Activated T-helper 1 cell treated with Interleukin-2 at 50 U/mL for 16 hours (primary cell): Measurements from ENCODE around the gene VKORC1L1.
"Not testable (repeated sequence)": the region's sequence is repeated elsewhere in the genome, so short reads cannot be mapped to it uniquely, and the experiment has no call there.

ENCODE experiments used
- DNase-seq: peaks from one replicate; pipeline ENCODE4 v3.0.0-alpha.2; 2020; ENCODE audit warnings: low read depth

The VKORC1L1 gene

DNA sequence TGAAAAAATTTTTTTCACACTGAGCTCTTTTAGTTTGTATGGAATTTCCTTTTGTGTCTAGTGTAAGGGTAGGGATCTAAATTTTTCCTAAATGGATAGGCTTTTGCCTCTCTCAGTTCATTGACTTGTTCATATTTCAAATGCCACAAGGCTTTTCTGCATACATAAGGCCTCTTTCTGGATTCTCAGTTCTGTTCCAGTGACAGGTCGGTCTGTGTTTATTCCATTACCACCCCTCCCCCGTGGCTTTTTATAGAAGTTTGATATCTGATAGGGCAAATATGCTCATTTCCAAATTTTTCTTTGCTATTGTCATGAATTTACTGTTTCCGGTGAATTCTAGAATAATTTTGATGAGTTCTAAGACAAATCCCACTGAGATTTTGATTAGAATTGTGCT lies 12.7 kb downstream of the VKORC1L1 start:
- not testable (repeated sequence) for DNase-seq

DNA sequence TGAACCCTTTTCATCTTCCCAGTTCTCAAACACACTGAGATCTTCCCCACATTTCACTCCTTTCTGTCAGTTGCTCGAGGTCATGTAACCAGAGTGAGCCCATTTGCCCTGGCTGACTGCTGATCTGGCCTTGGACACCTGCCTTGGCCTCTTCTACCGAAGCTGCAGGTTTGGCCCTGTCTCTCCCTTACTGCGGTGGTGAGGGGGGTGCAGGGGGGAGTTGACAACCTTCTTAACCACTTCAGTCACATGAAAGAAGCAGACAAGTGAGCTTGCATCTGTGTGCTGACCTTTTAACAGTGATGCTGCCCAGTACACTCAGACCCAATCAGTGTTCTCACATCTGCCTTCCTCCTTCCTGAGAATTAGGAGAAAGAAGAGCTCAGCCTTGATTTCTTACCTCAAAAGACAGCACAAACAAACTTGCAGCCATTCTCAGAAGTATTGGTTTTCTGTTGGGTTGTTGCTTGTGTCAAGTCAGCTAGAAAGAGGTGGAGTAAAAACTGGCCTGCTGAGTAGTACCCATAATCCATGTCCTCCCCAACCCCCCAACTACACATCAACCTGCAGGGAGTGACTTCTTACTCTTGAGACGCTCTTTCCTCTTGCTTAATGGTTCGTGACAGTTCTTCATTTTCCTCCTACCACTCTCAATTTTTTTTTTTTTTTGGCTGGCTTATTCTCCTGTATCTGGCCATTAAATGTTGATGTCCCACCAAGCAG lies 15.7 kb downstream of the VKORC1L1 start:
- DNase-seq: not testable (repeated sequence)

DNA sequence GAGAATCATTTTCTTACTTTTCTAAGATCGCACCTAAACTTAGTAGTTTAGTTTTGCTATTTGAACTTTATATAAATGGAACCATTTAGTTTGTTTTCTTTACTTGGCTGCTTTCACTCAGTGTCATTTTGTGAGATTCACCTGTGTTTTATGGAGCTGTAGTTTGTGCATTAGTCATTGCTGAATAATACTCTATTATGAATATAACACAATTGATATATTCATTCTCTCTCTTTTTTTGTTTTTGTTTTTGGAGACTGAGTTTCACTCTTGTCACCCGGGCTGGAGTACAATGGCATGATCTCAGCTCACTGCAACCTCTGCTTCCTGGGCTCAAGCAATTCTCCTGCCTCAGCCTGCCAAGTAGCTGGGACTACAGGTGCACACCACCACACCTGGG lies 16.8 kb downstream of the VKORC1L1 start:
- not testable (repeated sequence) for DNase-seq

DNA sequence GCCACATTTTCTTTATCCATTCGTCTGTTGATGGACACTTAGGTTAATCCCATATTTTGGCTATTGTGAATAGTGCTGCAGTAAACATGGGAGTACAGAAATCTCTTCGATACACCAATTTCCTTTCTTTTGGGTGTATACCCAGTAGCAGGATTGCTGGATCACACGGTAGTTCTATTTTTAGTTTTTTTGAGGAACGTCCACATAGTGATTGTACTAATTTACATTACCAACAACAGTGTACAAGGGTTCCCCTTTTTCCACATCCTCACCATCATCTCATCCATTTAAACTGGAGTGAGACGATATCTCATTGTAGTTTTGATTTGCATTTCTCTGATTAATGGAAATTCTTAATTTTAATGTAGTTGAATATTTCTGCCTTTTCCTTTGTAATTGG lies 19.3 kb downstream of the VKORC1L1 start:
- no peak for DNase-seq

- no peak for DNase-seq
Observed at GRCh38 chr7:65892835-65893234, 20.0 kb downstream of the VKORC1L1 start.

DNA sequence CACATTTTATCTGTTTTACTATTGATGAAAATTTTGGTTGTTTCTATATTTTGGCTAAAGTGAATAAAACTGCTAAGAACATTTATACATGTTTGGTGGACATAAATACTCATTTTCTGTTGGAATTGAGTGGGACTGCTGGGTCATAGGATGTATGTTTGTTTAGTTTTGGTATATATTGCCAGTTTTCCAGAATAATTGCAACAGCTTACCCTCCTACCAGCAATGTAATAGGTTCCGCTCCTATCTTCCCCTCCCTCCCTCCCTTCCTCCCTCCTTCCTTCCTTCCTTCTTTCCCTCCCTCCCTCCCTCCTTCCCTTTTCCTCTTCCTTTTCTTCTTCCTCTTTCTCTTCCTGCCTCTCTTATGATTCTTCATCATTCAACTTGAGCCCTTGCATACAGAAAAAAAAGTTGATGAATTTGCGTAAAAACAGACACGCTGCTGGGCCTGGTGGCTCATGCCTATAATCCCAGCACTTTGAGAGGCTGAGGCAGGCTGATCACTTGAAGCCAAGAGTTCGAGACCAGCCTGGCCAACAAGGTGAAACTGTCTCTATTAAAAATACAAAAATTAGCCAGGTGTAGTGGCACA lies 23.5 kb downstream of the VKORC1L1 start:
- DNase-seq: no peak

DNA sequence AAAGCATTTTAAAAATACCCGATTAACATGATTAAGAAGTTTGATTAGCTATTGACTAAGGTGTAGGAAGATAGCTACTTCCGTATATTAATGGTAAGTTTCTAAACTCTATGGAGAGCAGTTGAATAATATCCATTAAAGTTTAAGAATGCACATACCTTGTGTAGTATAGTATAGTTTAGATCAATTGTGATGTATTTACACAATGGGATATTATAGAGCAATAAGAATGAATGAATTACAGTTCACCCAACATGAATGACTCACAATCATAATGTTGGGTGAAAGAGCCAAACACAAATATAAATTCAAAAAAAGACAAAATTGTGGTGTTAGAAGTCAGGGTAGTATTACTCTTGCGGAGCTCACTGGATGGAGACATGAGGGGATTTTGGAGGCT lies 24.4 kb downstream of the VKORC1L1 start:
- not testable (repeated sequence) for DNase-seq

GRCh38 chr7:65898677-65899447 lies 26.0 kb downstream of the VKORC1L1 start:
- DNase-seq: not testable (repeated sequence)

GRCh38 chr7:65902306-65902705 lies 29.4 kb downstream of the VKORC1L1 start:
- no peak for DNase-seq

- no peak for DNase-seq
Observed at GRCh38 chr7:65907501-65908198, 34.8 kb downstream of the VKORC1L1 start.

DNA sequence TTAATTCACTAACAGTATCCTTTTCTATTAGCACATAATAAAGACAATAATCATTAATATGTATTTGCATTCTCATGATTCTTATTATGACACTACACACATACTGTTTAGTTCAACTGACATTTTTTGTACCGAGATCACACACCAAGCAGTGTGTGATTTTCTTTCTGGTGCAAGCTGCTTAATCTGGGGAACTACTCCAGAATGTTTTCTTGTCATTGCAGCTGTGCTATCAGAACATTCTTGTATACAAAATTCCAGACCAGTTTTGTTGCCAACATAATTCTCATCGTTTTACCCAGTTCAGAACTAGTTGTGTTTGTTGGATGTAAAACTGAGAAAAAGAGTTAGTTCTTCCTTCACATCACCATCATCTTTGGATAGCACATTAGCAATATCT lies 37.4 kb downstream of the VKORC1L1 start:
- DNase-seq: no peak

DNA sequence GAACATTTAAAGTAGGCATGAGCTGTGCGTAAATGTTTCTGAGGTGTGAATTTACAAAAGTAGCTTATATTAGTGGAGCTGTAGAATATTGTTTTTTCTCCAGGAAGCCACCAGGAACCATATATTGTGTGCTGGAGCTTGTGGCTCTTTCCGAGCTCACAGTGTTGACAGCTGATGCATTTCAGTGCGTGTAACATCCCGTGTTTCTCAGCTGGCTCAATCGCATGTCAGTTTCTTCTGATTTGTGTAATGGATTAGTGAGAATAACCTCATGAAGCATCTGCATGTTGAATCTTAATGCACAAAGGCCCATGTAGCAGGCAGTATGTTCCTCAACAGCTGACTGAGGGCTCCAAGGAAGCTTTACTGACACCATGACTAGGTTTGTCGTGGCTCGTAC lies 39.4 kb downstream of the VKORC1L1 start:
- no peak for DNase-seq

- DNase-seq: no peak
Observed at GRCh38 chr7:65915921-65916657, 43.2 kb downstream of the VKORC1L1 start.

DNA sequence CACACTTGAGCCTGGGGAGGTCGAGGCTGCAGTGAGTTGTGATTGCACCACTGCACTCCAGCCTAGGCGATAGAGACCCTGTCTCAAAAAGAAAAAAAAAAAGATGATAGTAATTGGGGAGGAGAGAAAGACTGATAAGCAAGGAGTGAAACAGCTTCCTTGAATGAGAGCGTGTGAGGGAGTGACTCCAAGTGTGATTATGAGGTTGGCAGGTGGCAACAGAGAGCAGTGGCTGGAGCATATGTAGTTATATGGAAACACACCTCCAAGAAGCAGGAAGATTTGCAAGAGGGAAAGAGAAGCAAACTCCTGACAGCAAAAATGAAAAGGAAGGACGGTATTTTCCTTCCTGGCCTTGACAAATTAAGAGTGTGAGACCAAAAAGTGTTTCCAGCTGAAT lies 50.4 kb downstream of the VKORC1L1 start:
- DNase-seq: no peak

GRCh38 chr7:65924193-65924592 lies 51.3 kb downstream of the VKORC1L1 start:
- no peak for DNase-seq

GRCh38 chr7:65925040-65925439 lies 52.2 kb downstream of the VKORC1L1 start:
- DNase-seq: no peak

DNA sequence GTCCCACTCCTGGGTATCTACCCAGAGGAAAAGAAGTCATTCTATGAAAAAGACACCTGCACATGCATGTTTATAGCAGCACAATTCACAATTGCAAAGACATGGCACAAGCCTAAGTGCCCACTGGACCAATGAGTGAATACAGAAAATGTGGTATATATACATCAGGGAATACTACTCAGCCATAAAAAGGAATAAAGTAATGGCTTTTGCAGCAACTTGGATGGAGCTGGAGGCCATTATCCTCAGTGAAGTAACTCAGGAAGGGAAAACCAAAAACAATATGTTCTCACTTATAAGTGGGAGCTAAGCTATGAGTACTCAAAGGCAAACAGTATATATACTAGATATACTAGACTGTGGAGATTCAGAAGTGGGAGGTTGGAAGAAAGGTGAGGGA lies 53.7 kb downstream of the VKORC1L1 start:
- no peak for DNase-seq

DNA sequence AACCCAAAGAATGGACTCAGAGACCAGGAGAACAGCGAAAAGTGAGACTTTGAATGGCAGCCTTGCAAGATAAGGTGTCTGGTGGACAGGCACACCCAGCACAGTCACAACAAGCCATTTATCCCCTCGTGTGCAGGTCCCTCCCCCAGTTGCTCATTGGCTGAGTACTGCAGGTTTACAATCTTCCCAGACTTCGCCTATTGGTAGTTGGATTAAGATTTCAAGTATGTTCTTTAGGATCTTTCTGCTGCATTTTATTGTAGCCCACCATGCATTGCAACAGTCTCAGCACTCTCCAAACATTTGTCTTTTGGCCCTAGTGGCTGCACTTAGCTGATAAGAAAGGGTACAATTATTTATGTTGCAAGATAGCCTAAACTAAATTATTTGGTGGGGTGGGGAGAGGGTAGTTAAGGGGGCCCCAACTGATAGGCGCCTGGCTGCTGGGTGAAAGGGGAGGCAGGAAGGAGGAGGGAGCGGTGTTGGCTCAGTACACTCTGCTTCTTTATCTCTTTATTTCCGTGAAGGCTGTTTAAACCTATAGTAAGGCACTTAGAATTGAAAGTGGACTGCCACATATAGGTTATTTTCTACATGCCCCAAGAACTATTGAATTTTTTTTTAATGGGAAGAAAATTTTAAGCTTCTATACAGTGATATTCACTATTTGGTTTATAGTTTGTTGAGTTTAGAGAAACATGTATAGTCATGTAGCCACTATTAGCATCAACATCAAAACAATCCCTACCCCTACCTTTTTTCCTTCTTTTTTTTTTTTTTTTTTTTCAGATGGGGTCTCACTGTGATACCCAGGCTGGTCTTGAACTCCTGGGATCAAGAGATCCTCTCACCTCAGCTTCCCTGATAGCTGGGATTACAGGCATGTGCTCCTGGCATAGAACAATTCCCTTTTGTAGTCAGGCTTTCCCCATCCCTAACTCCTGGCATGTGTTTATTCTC lies 54.9 kb downstream of the VKORC1L1 start:
- DNase-seq: no peak

DNA sequence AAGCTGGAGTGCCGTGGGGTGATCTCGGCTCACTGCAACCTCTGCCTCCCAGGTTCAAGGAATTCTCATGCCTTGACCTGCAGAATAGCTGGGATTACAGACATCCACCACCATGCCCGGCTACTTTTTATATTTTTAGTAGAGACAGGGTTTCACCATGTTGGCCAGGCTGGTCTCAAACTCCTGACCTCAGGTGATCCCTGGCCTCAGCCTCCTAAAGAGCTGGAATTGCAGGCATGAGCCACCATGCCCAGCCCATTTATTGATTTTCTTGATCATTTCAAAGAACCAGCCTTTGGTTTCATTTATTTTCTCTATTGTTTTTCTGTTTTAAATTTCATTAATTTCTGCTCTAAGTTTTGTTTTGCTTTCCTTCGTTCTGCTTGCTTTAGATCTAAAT lies 58.8 kb downstream of the VKORC1L1 start:
- DNase-seq: no peak

DNA sequence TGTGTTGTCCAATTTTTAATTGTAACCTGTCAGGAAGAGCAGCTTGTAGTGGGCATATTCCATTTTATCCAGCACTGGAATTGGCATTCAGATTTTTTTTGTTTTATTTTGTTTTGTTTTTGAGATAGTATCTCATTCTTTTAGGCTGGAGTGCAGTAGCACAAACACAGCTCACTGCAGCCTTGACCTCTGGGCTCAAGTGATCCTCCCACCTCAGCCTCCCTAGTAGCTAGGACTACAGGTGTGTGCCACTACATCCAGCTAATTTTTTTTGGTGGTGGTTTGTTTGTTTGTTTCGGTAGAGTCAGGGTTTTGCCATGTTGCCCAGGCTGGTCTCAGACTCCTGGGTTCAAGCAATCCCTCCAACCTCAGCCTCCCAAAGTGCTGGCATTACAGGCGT lies 64.4 kb downstream of the VKORC1L1 start:
- no peak for DNase-seq
